ENCODE results near the gene CPS1.

The CPS1 gene

GRCh38 chr2:210673117-210673516 is 116.7 kb downstream of the CPS1 start:
- Histone ChIP-seq H3K27ac (ENCODE audit: low read depth, low read length) (no peak overlapping the region), H3K27me3 (ENCODE audit: control insufficient read depth, insufficient read depth, low read length) (no peaks in the 10 kb centered on the region), H3K9me3 (ENCODE audit: control insufficient read depth, insufficient read depth, low read depth, low read length) (no peaks in the 10 kb centered on the region), H3K9ac (ENCODE audit: low read length) (no peak overlapping the region), H3K4me3 (ENCODE audit: low read depth, low read length) (no peak overlapping the region), H3K36me3 (ENCODE audit: control insufficient read depth, insufficient read depth, low read length) (no peaks in the 10 kb centered on the region), H3K4me1 (ENCODE audit: control insufficient read depth, insufficient read depth, low read length) (no peaks in the 10 kb centered on the region)

GRCh38 chr2:210676067-210676466 is 119.7 kb downstream of the CPS1 start:
- Histone ChIP-seq H3K4me3 (ENCODE audit: low read depth, low read length) (no peak overlapping the region), H3K27me3 (ENCODE audit: control insufficient read depth, insufficient read depth, low read length) (no peaks in the 10 kb centered on the region), H3K9me3 (ENCODE audit: control insufficient read depth, insufficient read depth, low read depth, low read length) (no peaks in the 10 kb centered on the region), H3K9ac (ENCODE audit: low read length) (no peak overlapping the region), H3K36me3 (ENCODE audit: control insufficient read depth, insufficient read depth, low read length) (no peaks in the 10 kb centered on the region), H3K27ac (ENCODE audit: low read depth, low read length) (no peak overlapping the region), H3K4me1 (ENCODE audit: control insufficient read depth, insufficient read depth, low read length) (no peaks in the 10 kb centered on the region)

- Histone ChIP-seq H3K9me3 (ENCODE audit: control insufficient read depth, insufficient read depth, low read depth, low read length) (no peaks in the 10 kb centered on the region), H3K27ac (ENCODE audit: low read depth, low read length) (no peak overlapping the region), H3K27me3 (ENCODE audit: control insufficient read depth, insufficient read depth, low read length) (no peaks in the 10 kb centered on the region), H3K4me3 (ENCODE audit: low read depth, low read length) (no peak overlapping the region), H3K9ac (ENCODE audit: low read length) (no peak overlapping the region), H3K4me1 (ENCODE audit: control insufficient read depth, insufficient read depth, low read length) (0 out of 2 replicates have a peak, but pooled peaks cover under 1% of the 10 kb centered on the region), H3K36me3 (ENCODE audit: control insufficient read depth, insufficient read depth, low read length) (no peaks in the 10 kb centered on the region)
Measured at GRCh38 chr2:210681491-210681890, 125.1 kb downstream of the CPS1 start.

GRCh38 chr2:210686401-210686800 is 130.0 kb downstream of the CPS1 start:
- Histone ChIP-seq H3K9me3 (ENCODE audit: control insufficient read depth, insufficient read depth, low read depth, low read length) (no peaks in the 10 kb centered on the region), H3K27ac (ENCODE audit: low read depth, low read length) (no peak overlapping the region), H3K27me3 (ENCODE audit: control insufficient read depth, insufficient read depth, low read length) (no peaks in the 10 kb centered on the region), H3K36me3 (ENCODE audit: control insufficient read depth, insufficient read depth, low read length) (no peaks in the 10 kb centered on the region), H3K4me3 (ENCODE audit: low read depth, low read length) (no peak overlapping the region), H3K9ac (ENCODE audit: low read length) (no peak overlapping the region), H3K4me1 (ENCODE audit: control insufficient read depth, insufficient read depth, low read length) (0 out of 2 replicates have a peak, but pooled peaks cover 3% of the 10 kb centered on the region)

- H3K27ac ChIP-seq (ENCODE audit: low read depth, low read length) = no peak overlapping the region
- no peak overlapping the region for H3K4me3 ChIP-seq (ENCODE audit: low read depth, low read length)
- H3K4me1 ChIP-seq (ENCODE audit: control insufficient read depth, insufficient read depth, low read length) = 0 out of 2 replicates have a peak, but pooled peaks cover 3% of the 10 kb centered on the region
- H3K27me3 ChIP-seq (ENCODE audit: control insufficient read depth, insufficient read depth, low read length) = no peaks in the 10 kb centered on the region
- H3K9ac ChIP-seq (ENCODE audit: low read length) = no peak overlapping the region
- H3K36me3 ChIP-seq (ENCODE audit: control insufficient read depth, insufficient read depth, low read length) = no peaks in the 10 kb centered on the region
- no peaks in the 10 kb centered on the region for H3K9me3 ChIP-seq (ENCODE audit: control insufficient read depth, insufficient read depth, low read depth, low read length)
Measured at GRCh38 chr2:210687786-210688470, 131.5 kb downstream of the CPS1 start.

- no peaks in the 10 kb centered on the region for H3K27me3 ChIP-seq (ENCODE audit: control insufficient read depth, insufficient read depth, low read length)
- no peaks in the 10 kb centered on the region for H3K9me3 ChIP-seq (ENCODE audit: control insufficient read depth, insufficient read depth, low read depth, low read length)
- no peak overlapping the region for H3K9ac ChIP-seq (ENCODE audit: low read length)
- H3K27ac ChIP-seq (ENCODE audit: low read depth, low read length) = no peak overlapping the region
- H3K4me1 ChIP-seq (ENCODE audit: control insufficient read depth, insufficient read depth, low read length) = no peaks in the 10 kb centered on the region
- no peaks in the 10 kb centered on the region for H3K36me3 ChIP-seq (ENCODE audit: control insufficient read depth, insufficient read depth, low read length)
- H3K4me3 ChIP-seq (ENCODE audit: low read depth, low read length) = no peak overlapping the region
Measured at GRCh38 chr2:210707900-210708299, 151.5 kb downstream of the CPS1 start.

GRCh38 chr2:210713122-210713521 is 156.7 kb downstream of the CPS1 start:
- Histone ChIP-seq H3K9ac (ENCODE audit: low read length) (no peak overlapping the region), H3K4me1 (ENCODE audit: control insufficient read depth, insufficient read depth, low read length) (peaks cover 16% of the 10 kb centered on the region), H3K27me3 (ENCODE audit: control insufficient read depth, insufficient read depth, low read length) (no peaks in the 10 kb centered on the region), H3K4me3 (ENCODE audit: low read depth, low read length) (no peak overlapping the region), H3K36me3 (ENCODE audit: control insufficient read depth, insufficient read depth, low read length) (no peaks in the 10 kb centered on the region), H3K27ac (ENCODE audit: low read depth, low read length) (no peak overlapping the region), H3K9me3 (ENCODE audit: control insufficient read depth, insufficient read depth, low read depth, low read length) (no peaks in the 10 kb centered on the region)

- Histone ChIP-seq H3K27ac (ENCODE audit: low read depth, low read length) (no peak overlapping the region), H3K27me3 (ENCODE audit: control insufficient read depth, insufficient read depth, low read length) (no peaks in the 10 kb centered on the region), H3K4me3 (ENCODE audit: low read depth, low read length) (no peak overlapping the region), H3K36me3 (ENCODE audit: control insufficient read depth, insufficient read depth, low read length) (no peaks in the 10 kb centered on the region), H3K9me3 (ENCODE audit: control insufficient read depth, insufficient read depth, low read depth, low read length) (no peaks in the 10 kb centered on the region), H3K4me1 (ENCODE audit: control insufficient read depth, insufficient read depth, low read length) (peaks cover 20% of the 10 kb centered on the region), H3K9ac (ENCODE audit: low read length) (no peak overlapping the region)
Measured at GRCh38 chr2:210715560-210716082, 159.2 kb downstream of the CPS1 start.

- H3K36me3 ChIP-seq (ENCODE audit: control insufficient read depth, insufficient read depth, low read length) = no peaks in the 10 kb centered on the region
- H3K4me3 ChIP-seq (ENCODE audit: low read depth, low read length) = no peak overlapping the region
- peaks cover 15% of the 10 kb centered on the region for H3K4me1 ChIP-seq (ENCODE audit: control insufficient read depth, insufficient read depth, low read length)
- no peak overlapping the region for H3K9ac ChIP-seq (ENCODE audit: low read length)
- H3K9me3 ChIP-seq (ENCODE audit: control insufficient read depth, insufficient read depth, low read depth, low read length) = no peaks in the 10 kb centered on the region
- H3K27me3 ChIP-seq (ENCODE audit: control insufficient read depth, insufficient read depth, low read length) = no peaks in the 10 kb centered on the region
- H3K27ac ChIP-seq (ENCODE audit: low read depth, low read length) = no peak overlapping the region
Measured at GRCh38 chr2:210718503-210718902, 162.1 kb downstream of the CPS1 start.

GRCh38 chr2:210722092-210722491 is 165.7 kb downstream of the CPS1 start:
- no peaks in the 10 kb centered on the region for H3K36me3 ChIP-seq (ENCODE audit: control insufficient read depth, insufficient read depth, low read length)
- H3K27me3 ChIP-seq (ENCODE audit: control insufficient read depth, insufficient read depth, low read length) = no peaks in the 10 kb centered on the region
- no peaks in the 10 kb centered on the region for H3K9me3 ChIP-seq (ENCODE audit: control insufficient read depth, insufficient read depth, low read depth, low read length)
- H3K4me3 ChIP-seq (ENCODE audit: low read depth, low read length) = no peak overlapping the region
- peaks cover 14% of the 10 kb centered on the region; the same call in 1 of the 2 replicates for H3K4me1 ChIP-seq (ENCODE audit: control insufficient read depth, insufficient read depth, low read length)
- no peak overlapping the region for H3K27ac ChIP-seq (ENCODE audit: low read depth, low read length)
- no peak overlapping the region for H3K9ac ChIP-seq (ENCODE audit: low read length)

- Histone ChIP-seq H3K9ac (ENCODE audit: low read length) (no peak overlapping the region), H3K9me3 (ENCODE audit: control insufficient read depth, insufficient read depth, low read depth, low read length) (no peaks in the 10 kb centered on the region), H3K27me3 (ENCODE audit: control insufficient read depth, insufficient read depth, low read length) (no peaks in the 10 kb centered on the region), H3K4me1 (ENCODE audit: control insufficient read depth, insufficient read depth, low read length) (peaks cover 6% of the 10 kb centered on the region; the same call in 1 of the 2 replicates), H3K4me3 (ENCODE audit: low read depth, low read length) (no peak overlapping the region), H3K27ac (ENCODE audit: low read depth, low read length) (no peak overlapping the region), H3K36me3 (ENCODE audit: control insufficient read depth, insufficient read depth, low read length) (no peaks in the 10 kb centered on the region)
Measured at GRCh38 chr2:210727549-210727948, 171.2 kb downstream of the CPS1 start.
